ENCODE measurements around the gene AGAP2. TPM values are rescaled to one million over a fixed set of nuclear protein-coding genes. Genes with fewer than 3 reads are reported as not detected.

The AGAP2 gene
- polyA plus RNA-seq, 2 of the 4 experiments (the other 2 are of a cell fraction) = 0.26 to 0.45 TPM

DNA sequence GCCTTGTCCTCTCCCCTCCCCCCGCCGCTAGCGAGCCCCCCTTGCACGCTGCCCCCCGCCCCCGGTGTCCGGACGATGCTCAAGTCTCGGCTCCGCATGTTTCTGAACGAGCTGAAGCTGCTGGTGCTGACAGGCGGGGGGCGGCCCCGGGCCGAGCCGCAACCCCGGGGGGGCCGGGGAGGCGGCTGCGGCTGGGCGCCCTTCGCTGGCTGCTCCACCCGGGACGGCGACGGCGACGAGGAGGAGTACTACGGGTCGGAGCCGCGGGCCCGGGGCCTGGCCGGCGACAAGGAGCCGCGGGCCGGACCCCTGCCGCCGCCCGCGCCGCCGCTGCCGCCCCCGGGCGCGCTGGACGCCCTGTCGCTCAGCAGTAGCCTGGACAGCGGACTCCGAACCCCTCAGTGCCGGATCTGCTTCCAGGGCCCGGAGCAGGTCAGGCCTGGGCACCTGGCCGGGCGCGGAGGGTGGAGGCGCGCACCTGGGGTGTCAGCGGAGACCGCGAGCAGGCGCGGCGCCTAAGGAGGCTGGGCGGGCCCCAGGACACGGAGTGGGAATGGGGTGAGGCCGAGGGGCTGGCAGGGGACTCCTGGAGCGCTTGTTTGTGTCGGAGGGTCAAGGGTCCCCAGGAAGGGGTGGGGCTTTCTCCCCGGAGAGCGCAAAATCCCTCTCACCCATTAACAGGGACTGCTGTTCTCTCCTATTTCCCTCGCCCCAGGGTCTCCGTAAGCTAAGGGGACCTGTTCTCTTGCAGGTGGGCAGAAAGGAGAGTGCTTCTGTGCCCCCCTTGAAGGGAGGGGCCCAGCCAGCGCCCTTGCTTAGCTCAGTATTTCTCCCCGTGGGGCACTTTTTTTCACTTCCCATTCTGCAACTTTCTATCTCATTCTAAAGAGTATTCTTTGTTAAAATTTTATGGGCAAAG, 17.2 kb upstream of the AGAP2 start:
- ChIA-PET CTCF (interaction anchor here (0.8 to 4.1 kb wide), 26 partner anchors 9 to 172 kb away, joined by 3 to 117 read pairs (median 6); partner anchors contain the start of genes CYP27B1, PIP4K2C, TSFM and TSPAN31), POLR2A (interaction anchor here (0.9 kb wide), 1 partner anchor 140 kb away, joined by 3 read pairs; no protein-coding TSS in a partner anchor)
- TF ChIP-seq BCL3 (IDR thresholded peaks at IDR 0.05) = no peak
- TF ChIP-seq PHF8 (IDR thresholded peaks at IDR 0.05; ENCODE audit: borderline replicate concordance, low read depth) = no peak
- no peak for TF ChIP-seq ZSCAN20 (CRISPR knock-in tag; IDR thresholded peaks at IDR 0.05)
- no peak for TF ChIP-seq POLR2AphosphoS2 (conservative IDR thresholded peaks at IDR 0.05; ENCODE audit: low read length)
- no peak for TF ChIP-seq JUN (IDR thresholded peaks at IDR 0.05)
- TF ChIP-seq MAX (IDR thresholded peaks at IDR 0.05) = 0 out of 2 replicates have a peak, but pooled peaks have one; percentile 30
- no peak for TF ChIP-seq KDM5A (IDR thresholded peaks at IDR 0.05)
- peak overlapping the region; percentile 71 to 94 for H3K27ac ChIP-seq
- peak overlapping the region; percentile 77 for H3K4me3 ChIP-seq
- ATAC-seq (peak in 1 of 2 experiments; percentile 0; a peak in 2 of 6 replicates), DNase-seq (ENCODE audit: low read depth in 1 of 2, low spot score in 1 of 2) (no peak), FAIRE-seq (no peak)
- peak overlapping the region; percentile 99 for H3K4me2 ChIP-seq
- H3K9me3 ChIP-seq = no peaks in the 10 kb centered on the region
- WGBS (ENCODE audit: missing lambda C conversion rate) = 4% methylated on average over 23 of the region's 76 CpGs
- H3K4me1 ChIP-seq = peaks cover 32% of the 10 kb centered on the region

- no peak for FAIRE-seq
- H3K27ac ChIP-seq = peak overlapping the region; percentile 71 to 94
- ChIA-PET CTCF (interaction anchor here (1.2 to 4.1 kb wide), 4 partner anchors 8 to 162 kb away, joined by 3 to 117 read pairs (median 15); partner anchors contain the start of gene CYP27B1), POLR2A (no interaction called here)
- no peak for DNase-seq (ENCODE audit: low read depth in 1 of 2, low spot score in 1 of 2)
- H3K9me3 ChIP-seq = no peaks in the 10 kb centered on the region
- TF ChIP-seq HEYL (CRISPR knock-in tag; IDR thresholded peaks at IDR 0.05) (no peak), RARB (CRISPR knock-in tag; IDR thresholded peaks at IDR 0.05) (no peak), MAZ (IDR thresholded peaks at IDR 0.05; ENCODE audit: borderline replicate concordance, low read depth, low read length) (no peak), SMC3 (IDR thresholded peaks at IDR 0.05) (no peak)
- peak overlapping the region; percentile 77 for H3K4me3 ChIP-seq
- peak overlapping the region; percentile 99 for H3K4me2 ChIP-seq
- ATAC-seq = no peak
- 4% methylated on average over 5 of the region's 34 CpGs for WGBS (ENCODE audit: missing lambda C conversion rate)
- H3K4me1 ChIP-seq = peaks cover 34% of the 10 kb centered on the region
Measured at GRCh38 chr12:57755194-57755453, 16.6 kb upstream of the AGAP2 start.

DNA sequence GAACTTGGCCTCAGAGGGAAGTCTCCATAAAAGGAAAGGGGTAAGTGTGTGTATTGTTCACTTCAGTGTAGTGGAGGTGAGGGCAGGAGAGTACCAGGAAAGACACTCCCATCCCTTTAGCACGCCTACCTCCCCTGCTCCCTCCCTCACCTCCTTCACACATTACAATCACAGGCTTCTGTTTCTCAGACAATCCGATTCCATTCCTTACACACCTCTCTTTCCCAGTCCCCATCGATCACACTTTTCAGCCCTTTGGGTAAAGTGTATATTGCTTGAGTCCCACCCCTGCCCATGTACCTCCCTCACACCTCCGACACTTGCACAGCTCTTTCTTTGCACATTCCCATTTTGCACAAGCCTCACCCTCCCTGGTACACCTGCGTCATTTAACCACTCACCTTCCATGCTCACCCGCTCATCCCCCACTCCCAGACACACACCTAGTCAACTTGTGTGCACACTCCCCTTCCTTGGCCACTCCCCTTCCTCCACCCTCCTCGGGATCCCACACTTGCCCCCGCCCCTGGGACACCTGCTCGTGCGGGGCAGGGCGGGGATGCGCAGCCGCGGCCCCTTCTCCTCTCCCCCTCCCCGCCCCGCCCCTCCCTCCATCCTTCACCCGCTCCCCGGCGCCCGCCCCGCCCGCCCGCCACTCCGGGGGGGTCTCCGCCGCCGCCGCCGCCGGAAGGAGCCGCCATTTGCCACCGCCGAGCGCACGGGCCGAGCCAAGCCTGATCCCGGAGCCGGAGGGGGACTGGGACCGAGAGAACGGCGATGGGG, 16.1 kb upstream of the AGAP2 start, which contains the start of gene MARCHF9:
MARCHF9 (plus strand) TSS at position 693 of the 783 bp plus-strand sequence. CDS start 426 bp downstream, outside the sequence.
- peak in 1 of 2 experiments; percentile 59 for DNase-seq (ENCODE audit: low read depth in 1 of 2, low spot score in 1 of 2)
- 7% methylated on average over 7 of the region's 41 CpGs for WGBS (ENCODE audit: missing lambda C conversion rate)
- POLR2A ChIA-PET = no interaction called here

DNA sequence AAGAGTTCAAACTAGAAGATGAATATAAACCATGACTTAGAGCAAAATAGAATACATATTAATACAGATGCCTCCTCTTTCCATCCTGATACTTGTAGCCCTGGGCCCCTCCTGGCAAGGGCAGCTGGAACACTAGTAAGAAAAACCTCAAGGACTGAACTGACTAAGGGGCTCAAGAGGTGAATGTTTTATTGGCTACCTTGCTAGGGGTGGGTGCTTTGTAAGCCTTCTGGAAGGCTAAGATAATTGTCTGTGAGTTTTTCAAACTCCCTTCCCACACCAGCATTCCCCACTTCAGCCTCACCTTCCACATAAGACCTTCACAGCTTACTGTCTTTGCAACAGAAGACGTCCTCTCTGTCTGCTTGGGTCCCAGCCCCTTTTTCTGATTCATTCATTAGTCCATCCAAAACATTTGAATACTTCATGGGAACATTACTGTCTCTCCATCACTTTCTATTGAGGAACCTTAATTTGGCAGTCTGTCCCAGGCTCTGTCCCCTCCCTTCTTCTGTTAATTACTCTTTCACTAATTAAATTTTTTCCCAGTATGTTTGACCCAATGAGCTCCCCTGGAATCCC, 15.3 kb upstream of the AGAP2 start:
- FAIRE-seq = no peak
- WGBS (ENCODE audit: missing lambda C conversion rate) = 18% methylated on average over 1 of the region's 1 CpG
- no peak for ATAC-seq
- Histone ChIP-seq H3K4me3 (no peak overlapping the region), H3K4me1 (peaks cover 34% of the 10 kb centered on the region), H3K9me3 (no peaks in the 10 kb centered on the region), H3K27ac (peak overlapping the region in 1 of 2 experiments; percentile 94; a peak in 4 of 6 replicates), H3K4me2 (peak overlapping the region; percentile 99)
- no peak for DNase-seq (ENCODE audit: low read depth in 1 of 2, low spot score in 1 of 2)
- TF ChIP-seq NPAS2 (CRISPR knock-in tag; IDR thresholded peaks at IDR 0.05; ENCODE audit: borderline replicate concordance) (no peak), PBX3 (IDR thresholded peaks at IDR 0.05) (no peak), HDAC2 (IDR thresholded peaks at IDR 0.05) (no peak), JUNB (IDR thresholded peaks at IDR 0.05) (no peak), FOSB (CRISPR knock-in tag; IDR thresholded peaks at IDR 0.05) (no peak), GATA3 (IDR thresholded peaks at IDR 0.05; ENCODE audit: borderline replicate concordance) (no peak), MAX (IDR thresholded peaks at IDR 0.05) (no peak), TP53 (CRISPR knock-in tag; IDR thresholded peaks at IDR 0.05) (no peak), RAD21 (conservative IDR thresholded peaks at IDR 0.05 in 1 of 2, IDR thresholded peaks at IDR 0.05 in 1 of 2) (no peak), HOXA7 (CRISPR knock-in tag; IDR thresholded peaks at IDR 0.05) (no peak), KDM1A (IDR thresholded peaks at IDR 0.05; ENCODE audit: low read depth) (no peak), KDM5A (IDR thresholded peaks at IDR 0.05) (no peak), NFE2L2 (conservative IDR thresholded peaks at IDR 0.05; ENCODE audit: low read length) (no peak), RARB (CRISPR knock-in tag; IDR thresholded peaks at IDR 0.05) (no peak)
- ChIA-PET CTCF (interaction anchor here (4.1 kb wide), 1 partner anchor 14 kb away, joined by 117 read pairs; the partner anchor contains the start of gene CYP27B1), POLR2A (no interaction called here)

More for the DNA sequence above, 16.1 kb upstream of the AGAP2 start, which contains the start of gene MARCHF9:
- TF ChIP-seq RCOR1 (IDR thresholded peaks at IDR 0.05; ENCODE audit: low read depth, low read length) = no peak
- TF ChIP-seq JUN (IDR thresholded peaks at IDR 0.05) = 0 out of 5 replicates have a peak, but pooled peaks of 1 of the 2 experiments have one; percentile 25
- peak; percentile 21 to 32; a peak in 3 of 6 replicates for ATAC-seq
- Histone ChIP-seq H3K4me2 (peak within 1 kb of the TSS; percentile 99), H3K27ac (peak within 1 kb of the TSS; percentile 71 to 94), H3K4me3 (peak within 1 kb of the TSS; percentile 77), H3K4me1 (peaks cover 34% of the 10 kb centered on the region), H3K9me3 (no peaks in the 10 kb centered on the region)
- CTCF ChIA-PET = interaction anchor here (1.2 to 4.1 kb wide), 3 partner anchors 13 to 162 kb away, joined by 3 to 117 read pairs (median 22); partner anchors contain the start of gene CYP27B1
- no peak for FAIRE-seq
